HG02642 (cell line): ENCODE data around the gene MMP17.
"Not testable (repeated sequence)": the region's sequence is repeated elsewhere in the genome, so short reads cannot be mapped to it uniquely, and the experiment has no call there.

Experiments used
- ATAC-seq: cut with Tn5 transposase; IDR thresholded peaks from one replicate; pipeline ENCODE4 v1.9.1; 2021; ENCODE audit warnings: mild to moderate bottlenecking; ENCODE audit not compliant: unreplicated experiment, poor library complexity

MMP17 gene

GRCh38 chr12:131862994-131863710, 35.0 kb downstream of the MMP17 start:
- no peak for ATAC-seq

GRCh38 chr12:131863711-131864396, 35.7 kb downstream of the MMP17 start:
- no peak for ATAC-seq

GRCh38 chr12:131864469-131864868, 36.3 kb downstream of the MMP17 start:
- no peak for ATAC-seq

- ATAC-seq = no peak
Measured at GRCh38 chr12:131865180-131865875, 37.1 kb downstream of the MMP17 start.

- ATAC-seq = no peak
Measured at GRCh38 chr12:131867471-131867870, 39.3 kb downstream of the MMP17 start.

GRCh38 chr12:131867891-131868675, 39.9 kb downstream of the MMP17 start:
- no peak for ATAC-seq

- ATAC-seq = no peak
Measured at GRCh38 chr12:131869871-131870418, 41.8 kb downstream of the MMP17 start.

- no peak for ATAC-seq
Measured at GRCh38 chr12:131871677-131872076, 43.5 kb downstream of the MMP17 start.

- ATAC-seq = no peak
Measured at GRCh38 chr12:131872154-131873051, 44.2 kb downstream of the MMP17 start.

- no peak for ATAC-seq
Measured at GRCh38 chr12:131873293-131873692, 45.1 kb downstream of the MMP17 start.

- not testable (repeated sequence) for ATAC-seq
Measured at GRCh38 chr12:131874972-131875371, 46.8 kb downstream of the MMP17 start.

GRCh38 chr12:131877216-131877615, 49.0 kb downstream of the MMP17 start:
- not testable (repeated sequence) for ATAC-seq

GRCh38 chr12:131878436-131878835, 50.2 kb downstream of the MMP17 start:
- not testable (repeated sequence) for ATAC-seq

GRCh38 chr12:131882804-131883520, 54.8 kb downstream of the MMP17 start:
- no peak for ATAC-seq

GRCh38 chr12:131883521-131883900, 55.3 kb downstream of the MMP17 start:
- no peak for ATAC-seq

- not testable (repeated sequence) for ATAC-seq
Measured at GRCh38 chr12:131885076-131885475, 56.9 kb downstream of the MMP17 start.

GRCh38 chr12:131885543-131886057, 57.4 kb downstream of the MMP17 start:
- no peak for ATAC-seq

GRCh38 chr12:131891722-131892121, 63.5 kb downstream of the MMP17 start:
- ATAC-seq = not testable (repeated sequence)
